Astrocyte (in vitro differentiated cells and primary cell): Measurements from ENCODE around the gene ARRB1.

Experiments
- EZH2 ChIP-seq: IDR thresholded peaks from 2 replicates; pipeline ENCODE4 v1.6.1; 2012; ENCODE audit warnings: mild to moderate bottlenecking, low read length, inconsistent platforms; ENCODE audit not compliant: insufficient read depth
- TF ChIP-seq, protein P1 (sequence below): IDR thresholded peaks from 2 replicates; pipeline ENCODE4 v1.5.1; 2011; ENCODE audit warnings: low read depth, mild to moderate bottlenecking, inconsistent platforms, low read length, moderate library complexity; ENCODE audit not compliant: insufficient read depth

DNA sequence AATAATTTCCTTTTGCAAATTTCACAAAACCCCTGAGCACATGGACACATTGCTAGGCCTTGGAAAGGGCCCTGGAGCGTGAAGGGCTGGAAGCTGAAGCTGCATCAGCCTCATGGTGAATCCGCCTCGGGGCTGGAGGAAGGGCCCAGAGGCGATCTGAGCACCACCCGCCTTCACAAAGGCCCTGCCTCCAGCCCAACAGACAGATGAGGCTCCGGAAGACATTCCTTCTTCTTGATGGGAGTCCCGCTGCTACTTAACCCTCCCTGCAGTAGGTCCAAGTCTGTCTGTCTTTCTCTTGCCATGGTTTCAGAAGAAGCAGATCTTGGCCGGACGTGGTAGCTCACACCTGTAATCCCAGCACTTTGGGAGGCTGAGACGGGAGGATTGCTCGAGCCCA, 16.5 kb downstream of the ARRB1 start:
- TF ChIP-seq, protein P1, sequence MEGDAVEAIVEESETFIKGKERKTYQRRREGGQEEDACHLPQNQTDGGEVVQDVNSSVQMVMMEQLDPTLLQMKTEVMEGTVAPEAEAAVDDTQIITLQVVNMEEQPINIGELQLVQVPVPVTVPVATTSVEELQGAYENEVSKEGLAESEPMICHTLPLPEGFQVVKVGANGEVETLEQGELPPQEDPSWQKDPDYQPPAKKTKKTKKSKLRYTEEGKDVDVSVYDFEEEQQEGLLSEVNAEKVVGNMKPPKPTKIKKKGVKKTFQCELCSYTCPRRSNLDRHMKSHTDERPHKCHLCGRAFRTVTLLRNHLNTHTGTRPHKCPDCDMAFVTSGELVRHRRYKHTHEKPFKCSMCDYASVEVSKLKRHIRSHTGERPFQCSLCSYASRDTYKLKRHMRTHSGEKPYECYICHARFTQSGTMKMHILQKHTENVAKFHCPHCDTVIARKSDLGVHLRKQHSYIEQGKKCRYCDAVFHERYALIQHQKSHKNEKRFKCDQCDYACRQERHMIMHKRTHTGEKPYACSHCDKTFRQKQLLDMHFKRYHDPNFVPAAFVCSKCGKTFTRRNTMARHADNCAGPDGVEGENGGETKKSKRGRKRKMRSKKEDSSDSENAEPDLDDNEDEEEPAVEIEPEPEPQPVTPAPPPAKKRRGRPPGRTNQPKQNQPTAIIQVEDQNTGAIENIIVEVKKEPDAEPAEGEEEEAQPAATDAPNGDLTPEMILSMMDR, result no peak
- TF ChIP-seq EZH2, result no peak
